HG03103 (cell line): Measurements from ENCODE around the gene PRSS21.

ENCODE experiments used
- ATAC-seq: cut with Tn5 transposase; IDR thresholded peaks from one replicate; pipeline ENCODE4 v1.9.1; 2021; ENCODE audit warnings: low read depth; ENCODE audit not compliant: unreplicated experiment

PRSS21 gene

GRCh38 chr16:2822496-2822895 lies 5.5 kb downstream of the PRSS21 start:
- no peak for ATAC-seq

- ATAC-seq, result no peak
Observed at GRCh38 chr16:2824626-2825025, 7.6 kb downstream of the PRSS21 start.

- ATAC-seq, result no peak
Observed at GRCh38 chr16:2825049-2825742, 8.2 kb downstream of the PRSS21 start.

GRCh38 chr16:2825906-2826305 lies 8.9 kb downstream of the PRSS21 start:
- ATAC-seq, result no peak

GRCh38 chr16:2826591-2827373 lies 9.7 kb downstream of the PRSS21 start:
- no peak for ATAC-seq

- no peak for ATAC-seq
Observed at GRCh38 chr16:2827374-2827791, 10.3 kb downstream of the PRSS21 start.

GRCh38 chr16:2827831-2828520 lies 10.9 kb downstream of the PRSS21 start:
- ATAC-seq, result no peak

- no peak for ATAC-seq
Observed at GRCh38 chr16:2828521-2828840, 11.4 kb downstream of the PRSS21 start.

GRCh38 chr16:2828876-2829430 lies 11.9 kb downstream of the PRSS21 start:
- ATAC-seq, result no peak

- ATAC-seq, result no peak
Observed at GRCh38 chr16:2829501-2830354, 12.7 kb downstream of the PRSS21 start, which contains the start of gene ZG16B. TSS of gene ZG16B (plus strand) at chr16:2830303. CDS start at chr16:2830442, 139 bp downstream.

- no peak for ATAC-seq
Observed at GRCh38 chr16:2830355-2830695, 13.3 kb downstream of the PRSS21 start.

GRCh38 chr16:2831203-2831602 lies 14.2 kb downstream of the PRSS21 start:
- no peak for ATAC-seq

- ATAC-seq, result no peak
Observed at GRCh38 chr16:2833776-2834175, 16.7 kb downstream of the PRSS21 start.

GRCh38 chr16:2834968-2835367 lies 17.9 kb downstream of the PRSS21 start:
- ATAC-seq, result no peak

GRCh38 chr16:2835638-2836493 lies 18.8 kb downstream of the PRSS21 start:
- no peak for ATAC-seq

- no peak for ATAC-seq
Observed at GRCh38 chr16:2836646-2837508, 19.8 kb downstream of the PRSS21 start.

GRCh38 chr16:2838928-2839327 lies 21.9 kb downstream of the PRSS21 start:
- no peak for ATAC-seq

GRCh38 chr16:2839650-2840450 lies 22.8 kb downstream of the PRSS21 start:
- ATAC-seq, result no peak
